Measurements from ENCODE around the gene PGR.

The PGR gene

DNA sequence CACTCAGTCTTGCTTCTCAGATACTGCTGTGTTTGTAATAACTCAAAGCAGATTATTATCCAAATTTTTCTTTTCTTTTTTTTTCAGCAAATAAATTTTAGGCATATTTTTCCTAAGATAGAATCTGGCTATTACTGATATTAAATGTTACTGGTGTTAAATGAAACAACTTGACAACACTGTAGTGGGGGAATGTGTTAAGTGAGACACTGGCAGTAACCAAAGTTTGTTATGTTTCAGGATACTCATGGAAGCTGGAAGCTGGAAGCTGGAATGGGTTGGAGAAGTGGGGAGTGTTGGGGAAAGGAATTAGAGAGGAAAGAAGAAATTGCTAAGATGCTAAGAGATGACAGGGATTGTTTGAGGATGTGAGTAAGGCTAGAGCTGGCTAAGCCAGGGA, 24.9 kb downstream of the PGR start:
- H3K27ac ChIP-seq: no peak overlapping the region
- TF ChIP-seq ZFX (IDR thresholded peaks at IDR 0.05) (no peak), CTCF (conservative IDR thresholded peaks at IDR 0.05) (no peak)

DNA sequence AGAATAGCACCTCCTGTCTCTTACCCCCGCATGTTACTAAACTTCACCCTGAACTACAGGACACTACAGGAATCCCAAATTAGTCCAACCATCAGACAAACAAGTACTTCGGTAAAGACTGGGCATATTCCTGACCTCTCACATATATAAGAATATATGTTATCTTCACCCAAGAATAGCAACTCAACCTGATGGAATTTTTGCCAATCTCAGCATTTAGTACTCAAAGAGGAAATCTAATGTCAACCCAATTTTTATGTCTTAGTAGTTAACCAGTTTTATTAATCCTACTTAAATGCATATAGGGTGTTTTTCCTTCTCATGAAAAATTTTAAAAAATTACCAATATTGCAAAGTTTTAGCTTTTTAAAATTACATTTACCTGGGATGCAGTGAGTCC, 26.2 kb downstream of the PGR start:
- no peak for TF ChIP-seq CTCF (conservative IDR thresholded peaks at IDR 0.05)
- TF ChIP-seq ZFX (IDR thresholded peaks at IDR 0.05): no peak
- H3K27ac ChIP-seq: no peak overlapping the region

- no peak overlapping the region for H3K27ac ChIP-seq
- no peak for TF ChIP-seq CTCF (conservative IDR thresholded peaks at IDR 0.05)
- no peak for TF ChIP-seq ZFX (IDR thresholded peaks at IDR 0.05)
Measured at GRCh38 chr11:101100601-101101000, 29.0 kb downstream of the PGR start.

GRCh38 chr11:101096036-101096704, 33.4 kb downstream of the PGR start:
- H3K27ac ChIP-seq: no peak overlapping the region
- no peak for TF ChIP-seq CTCF (conservative IDR thresholded peaks at IDR 0.05)
- no peak for TF ChIP-seq ZFX (IDR thresholded peaks at IDR 0.05)

DNA sequence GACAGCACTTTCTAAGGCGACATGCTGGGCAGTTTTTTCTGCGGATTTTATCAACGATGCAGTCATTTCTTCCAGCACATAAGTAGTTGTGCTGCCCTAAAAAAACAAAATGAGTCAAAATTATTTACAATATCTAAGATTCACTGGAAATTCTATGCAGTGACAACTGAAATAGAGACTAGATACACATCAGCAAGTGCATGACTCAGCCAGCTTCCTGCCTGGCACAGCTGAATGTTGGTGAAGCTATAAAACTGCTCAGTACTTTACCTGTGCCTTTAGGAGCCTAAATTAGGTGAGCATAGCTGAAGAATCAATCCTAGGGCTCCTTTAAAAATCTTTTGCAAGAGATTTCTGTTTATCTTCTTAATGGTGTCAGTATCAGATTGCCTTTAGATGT, 37.8 kb downstream of the PGR start:
- TF ChIP-seq ZFX (IDR thresholded peaks at IDR 0.05) (no peak), CTCF (conservative IDR thresholded peaks at IDR 0.05) (no peak)
- H3K27ac ChIP-seq: no peak overlapping the region

- no peak overlapping the region for H3K27ac ChIP-seq
- TF ChIP-seq ZFX (IDR thresholded peaks at IDR 0.05): no peak
- no peak for TF ChIP-seq CTCF (conservative IDR thresholded peaks at IDR 0.05)
Measured at GRCh38 chr11:101090679-101091270, 38.8 kb downstream of the PGR start.

DNA sequence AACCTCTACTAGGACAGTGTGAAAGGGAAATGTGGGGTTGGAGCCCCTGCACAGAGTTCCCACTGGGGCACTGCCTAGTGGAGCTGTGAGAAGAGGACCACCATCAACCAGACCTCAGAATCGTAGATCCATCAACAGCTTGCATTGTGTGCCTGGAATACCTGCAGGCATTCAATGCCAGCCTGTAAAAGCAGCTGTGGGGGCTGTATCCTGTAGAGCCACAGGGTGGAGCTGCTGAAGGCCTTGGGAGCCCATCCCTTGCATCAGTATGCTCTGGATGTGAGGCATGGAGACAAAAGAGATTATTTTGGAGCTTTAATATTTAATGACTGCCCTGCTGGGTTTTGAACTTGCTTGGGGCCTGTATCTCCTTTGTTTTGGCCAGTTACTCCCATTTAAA, 46.3 kb downstream of the PGR start:
- no peak overlapping the region for H3K27ac ChIP-seq

More for the DNA sequence above, 46.3 kb downstream of the PGR start:
- no peak for TF ChIP-seq CTCF (conservative IDR thresholded peaks at IDR 0.05)
- TF ChIP-seq ZFX (IDR thresholded peaks at IDR 0.05): no peak

Measured in C4-2B (cell line).